Adrenal gland (tissue), 5 donors: ENCODE results near the gene RTP2.

Experiments
- POLR2A ChIP-seq, 2 donors: fragments of 450-650 bp; IDR thresholded peaks; one replicate each; pipeline ENCODE4 v1.6.1; 2017; ENCODE audit warnings: antibody characterized with exemption in 2 of 2, mild to moderate bottlenecking in 2 of 2, moderate library complexity in 1 of 2
- TF ChIP-seq, protein P1 (sequence below), 6 experiments: fragments of 450-650 bp in 4 of 6; fragments of 200-600 bp in 2 of 6; sonication (generic) in 1 of 6; IDR thresholded peaks; 1 replicate in 5 of 6; 2 replicates in 1 of 6; pipeline versions ENCODE4 v1.5.1 to v1.8.0; 2016 to 2021; ENCODE audit warnings: antibody characterized with exemption in 6 of 6, mild to moderate bottlenecking in 2 of 6, moderate library complexity in 1 of 6
- donor health status: DM: no; HTN: no; CAD: no.

DNA sequence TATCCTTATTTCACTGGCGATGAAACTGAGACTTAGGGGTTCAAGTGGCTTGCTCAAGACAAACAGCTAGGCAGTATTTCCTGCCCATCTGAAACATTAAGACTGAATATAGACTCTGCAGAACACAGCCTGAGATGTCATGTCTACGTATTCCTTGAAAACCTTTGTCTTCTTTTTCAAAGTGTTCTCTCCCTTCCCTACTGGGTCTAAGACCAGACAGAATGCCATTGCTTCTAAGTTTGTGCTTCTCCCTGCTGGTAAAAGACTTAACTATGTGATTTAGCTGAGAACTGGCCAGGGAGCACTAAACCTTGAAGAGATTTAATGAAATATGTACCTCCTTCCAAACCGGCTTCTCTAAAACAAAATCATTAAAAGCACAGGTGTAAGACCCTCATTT, 33.0 kb upstream of the RTP2 start:
- TF ChIP-seq, protein P1, sequence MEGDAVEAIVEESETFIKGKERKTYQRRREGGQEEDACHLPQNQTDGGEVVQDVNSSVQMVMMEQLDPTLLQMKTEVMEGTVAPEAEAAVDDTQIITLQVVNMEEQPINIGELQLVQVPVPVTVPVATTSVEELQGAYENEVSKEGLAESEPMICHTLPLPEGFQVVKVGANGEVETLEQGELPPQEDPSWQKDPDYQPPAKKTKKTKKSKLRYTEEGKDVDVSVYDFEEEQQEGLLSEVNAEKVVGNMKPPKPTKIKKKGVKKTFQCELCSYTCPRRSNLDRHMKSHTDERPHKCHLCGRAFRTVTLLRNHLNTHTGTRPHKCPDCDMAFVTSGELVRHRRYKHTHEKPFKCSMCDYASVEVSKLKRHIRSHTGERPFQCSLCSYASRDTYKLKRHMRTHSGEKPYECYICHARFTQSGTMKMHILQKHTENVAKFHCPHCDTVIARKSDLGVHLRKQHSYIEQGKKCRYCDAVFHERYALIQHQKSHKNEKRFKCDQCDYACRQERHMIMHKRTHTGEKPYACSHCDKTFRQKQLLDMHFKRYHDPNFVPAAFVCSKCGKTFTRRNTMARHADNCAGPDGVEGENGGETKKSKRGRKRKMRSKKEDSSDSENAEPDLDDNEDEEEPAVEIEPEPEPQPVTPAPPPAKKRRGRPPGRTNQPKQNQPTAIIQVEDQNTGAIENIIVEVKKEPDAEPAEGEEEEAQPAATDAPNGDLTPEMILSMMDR (IDR thresholded peaks at IDR 0.05): no peak
- TF ChIP-seq POLR2A (IDR thresholded peaks at IDR 0.05): no peak
